ENCODE results near the gene CSRP3.

CSRP3 gene

DNA sequence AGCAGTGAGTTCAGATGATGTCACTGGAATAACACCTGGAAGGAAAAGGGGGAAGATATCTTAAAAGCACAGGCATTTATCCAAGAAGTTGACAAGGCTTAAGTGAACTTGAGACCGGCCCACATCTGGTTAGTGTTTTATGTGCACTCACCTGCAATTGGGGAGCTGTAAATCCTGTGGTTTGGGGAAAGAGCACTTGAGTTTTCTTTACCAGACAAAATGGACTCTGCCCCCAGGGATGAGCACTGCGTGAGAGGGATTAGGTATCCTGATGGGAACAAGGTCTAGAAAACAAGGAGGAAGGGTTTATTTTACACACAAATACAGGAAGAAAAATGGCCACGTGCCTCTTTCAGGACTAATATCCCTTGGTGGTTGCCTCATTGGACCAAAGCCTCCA lies 23.8 kb upstream of the CSRP3 start:
- no peak for DNase-seq (ENCODE audit: low spot score)

GRCh38 chr11:19225123-19225522 lies 23.3 kb upstream of the CSRP3 start:
- DNase-seq (ENCODE audit: low spot score) = no peak

- DNase-seq (ENCODE audit: low spot score) = no peak
These were observed 19.3 kb upstream of the CSRP3 start for GRCh38 chr11:19220903-19221724.

GRCh38 chr11:19218786-19219460 lies 17.1 kb upstream of the CSRP3 start:
- no peak for DNase-seq (ENCODE audit: low spot score)

GRCh38 chr11:19218216-19218615 lies 16.4 kb upstream of the CSRP3 start:
- no peak for DNase-seq (ENCODE audit: low spot score)

DNA sequence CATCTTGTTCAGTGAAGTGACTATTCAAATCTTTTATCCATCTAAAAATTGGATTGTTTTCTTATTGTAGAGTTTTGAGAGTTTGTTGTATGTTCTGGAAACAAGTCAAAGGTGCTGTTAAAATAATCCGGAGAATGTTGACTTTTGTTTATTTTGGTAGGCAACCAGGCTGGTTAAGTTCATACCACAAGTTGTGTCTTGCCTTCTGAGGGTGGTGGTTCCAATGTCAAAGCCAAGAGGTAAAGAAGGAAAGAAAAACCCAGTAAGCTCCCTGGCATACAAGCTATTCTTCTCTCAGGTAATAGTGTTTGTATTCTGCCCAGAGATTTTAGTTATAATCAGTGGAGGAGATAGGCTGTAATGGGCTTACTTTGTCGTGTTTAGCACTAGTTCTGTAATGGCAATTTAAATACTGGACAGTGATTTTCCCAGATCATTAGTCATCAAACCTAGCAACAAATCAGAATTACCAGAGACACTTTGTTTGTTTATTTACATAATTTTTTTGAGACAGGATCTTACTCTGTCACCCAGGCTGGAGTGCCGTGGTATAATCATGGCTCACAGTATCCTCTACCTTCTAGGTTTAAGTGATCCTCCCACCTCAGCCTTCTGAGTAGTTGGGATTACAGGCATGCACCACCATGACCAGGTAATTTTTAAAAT lies 15.1 kb upstream of the CSRP3 start:
- no peak for DNase-seq (ENCODE audit: low spot score)

- DNase-seq (ENCODE audit: low spot score) = no peak
These were observed 14.2 kb upstream of the CSRP3 start for GRCh38 chr11:19216021-19216420.

DNA sequence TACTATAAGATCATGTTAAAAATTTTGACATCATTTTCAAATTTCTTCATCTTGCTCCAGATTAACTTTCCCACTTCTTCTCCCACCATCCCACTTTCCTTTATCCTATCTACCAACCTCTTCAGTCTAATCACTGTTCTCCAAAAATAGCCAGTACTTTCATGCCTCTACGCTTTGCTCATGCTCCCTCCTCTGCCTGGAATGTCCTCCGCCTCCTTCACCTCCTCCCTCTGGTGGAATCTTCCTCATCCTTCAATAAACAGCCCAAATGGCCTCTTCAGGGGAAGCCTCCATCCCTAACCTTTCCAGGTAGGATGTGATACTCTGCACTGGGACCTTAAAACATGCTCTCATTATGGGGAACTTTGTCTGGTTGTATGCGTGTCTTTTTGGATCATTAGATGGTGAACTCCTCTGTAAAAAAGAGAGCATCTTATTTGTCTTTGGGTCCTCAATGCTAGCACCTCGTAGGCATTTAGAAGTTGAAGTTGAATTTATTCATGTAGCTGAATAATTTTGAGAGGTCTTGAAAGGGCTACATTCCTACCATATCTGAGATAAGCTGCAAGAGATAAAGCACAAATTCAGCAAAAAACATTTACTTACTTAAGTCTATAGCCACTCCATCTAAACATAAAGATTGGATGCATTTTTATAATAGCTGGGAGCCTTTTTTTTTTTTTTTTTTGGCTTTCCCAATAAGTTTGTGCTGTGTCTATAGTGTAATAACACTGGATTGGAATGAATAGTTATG lies 8.0 kb upstream of the CSRP3 start:
- DNase-seq (ENCODE audit: low spot score) = no peak

DNA sequence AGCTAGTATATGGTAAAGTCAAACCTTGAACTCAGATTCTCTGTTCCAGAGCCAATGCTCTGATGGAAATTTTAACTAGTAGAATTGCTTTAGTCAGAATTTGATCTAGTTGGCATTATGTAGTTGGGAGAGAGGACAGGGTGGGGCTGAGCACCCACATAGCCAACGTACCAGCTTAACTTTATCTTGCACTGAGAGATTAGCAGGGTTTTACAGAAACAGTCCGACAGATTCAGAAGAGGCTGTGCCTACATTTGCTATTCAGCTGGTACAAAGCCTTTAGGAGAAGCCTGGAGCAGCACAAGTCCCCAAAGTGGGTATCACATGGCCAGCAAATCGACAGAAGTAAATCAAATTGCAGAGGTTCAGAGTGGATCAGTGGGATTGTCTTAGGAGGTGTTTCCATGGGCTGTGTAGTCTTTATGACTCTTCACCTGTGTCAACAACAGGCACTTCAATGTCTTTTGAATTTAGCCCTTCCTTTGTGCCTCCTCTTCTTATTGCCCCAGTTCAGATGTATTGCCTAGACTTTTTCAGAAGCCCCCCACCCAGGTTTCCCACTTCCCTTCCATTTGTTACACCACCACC lies 7.3 kb upstream of the CSRP3 start:
- DNase-seq (ENCODE audit: low spot score) = no peak

DNA sequence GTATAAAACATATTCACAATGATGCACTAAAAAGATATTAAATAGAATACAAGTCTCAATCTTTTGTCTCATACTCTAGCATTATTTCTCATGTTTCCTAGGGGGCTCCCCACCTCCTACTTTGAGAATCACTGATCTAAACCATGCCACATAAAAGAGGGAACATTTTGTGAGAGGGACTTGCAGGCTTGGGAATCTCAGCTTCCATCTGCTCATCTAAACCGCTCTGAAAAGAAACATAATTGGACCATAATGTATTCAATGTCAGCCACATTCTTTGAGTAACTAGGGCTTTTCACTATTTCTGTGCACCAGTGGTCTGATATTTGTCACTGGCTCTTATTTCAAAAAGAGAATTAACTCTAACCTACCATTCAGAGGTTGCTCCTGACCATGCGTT lies 6.4 kb upstream of the CSRP3 start:
- DNase-seq (ENCODE audit: low spot score) = no peak

DNA sequence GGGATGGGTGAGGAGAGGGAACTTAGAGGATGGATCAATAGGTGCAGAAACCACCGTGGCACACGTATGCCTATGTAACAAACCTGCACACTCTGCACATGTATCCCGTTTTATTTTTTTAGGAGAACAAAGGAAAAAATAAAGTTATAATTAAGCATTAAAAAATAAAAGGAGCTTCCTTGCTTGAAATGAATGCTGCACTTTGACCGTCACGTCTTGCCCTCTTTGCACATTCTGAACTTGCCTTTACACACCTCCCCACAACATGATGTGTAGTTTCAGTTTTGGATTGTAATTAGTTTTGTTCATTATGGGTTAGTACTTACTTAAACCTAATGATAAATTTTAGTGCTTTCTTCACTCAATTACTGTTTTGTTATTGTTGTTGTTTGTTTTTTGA lies 3.1 kb upstream of the CSRP3 start:
- no peak for DNase-seq (ENCODE audit: low spot score)

DNA sequence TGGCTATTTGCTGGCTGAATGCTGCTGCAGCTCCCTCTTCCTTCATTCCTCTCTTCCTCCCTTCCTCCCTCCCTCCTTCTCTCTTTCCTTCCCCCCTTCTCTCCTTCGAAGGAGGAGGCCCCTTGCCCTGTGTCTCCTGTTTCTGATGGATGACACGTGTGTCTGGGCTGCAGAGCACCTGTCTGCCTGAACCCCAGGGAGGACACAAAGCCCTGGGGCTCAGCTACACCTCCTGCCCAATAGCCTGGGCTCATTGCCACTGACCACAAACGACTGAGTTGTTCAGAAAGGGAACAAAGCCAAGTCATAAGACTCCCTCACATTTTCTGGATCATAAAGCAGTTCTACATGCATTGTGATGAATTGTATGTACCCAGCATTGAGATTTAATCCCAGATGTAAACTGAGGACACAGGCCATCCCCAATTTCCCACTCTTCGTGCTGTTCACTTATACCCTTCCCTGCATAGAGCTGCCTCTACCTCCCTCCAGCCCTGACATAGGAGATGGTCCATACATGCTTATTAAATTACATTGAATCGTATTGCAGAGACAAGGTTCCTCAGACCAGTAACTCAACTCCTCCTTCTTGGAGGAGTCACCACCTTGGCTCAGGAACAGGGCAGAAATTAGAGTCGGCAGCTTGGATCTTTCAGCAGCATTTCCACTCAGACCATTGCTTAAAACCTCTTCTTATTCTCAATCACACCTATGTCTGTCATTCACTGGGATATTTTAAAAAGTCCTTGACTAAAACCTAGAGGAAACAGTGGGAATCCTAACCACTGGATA lies 1.2 kb downstream of the CSRP3 start:
- DNase-seq (ENCODE audit: low spot score) = peak; percentile 58

DNA sequence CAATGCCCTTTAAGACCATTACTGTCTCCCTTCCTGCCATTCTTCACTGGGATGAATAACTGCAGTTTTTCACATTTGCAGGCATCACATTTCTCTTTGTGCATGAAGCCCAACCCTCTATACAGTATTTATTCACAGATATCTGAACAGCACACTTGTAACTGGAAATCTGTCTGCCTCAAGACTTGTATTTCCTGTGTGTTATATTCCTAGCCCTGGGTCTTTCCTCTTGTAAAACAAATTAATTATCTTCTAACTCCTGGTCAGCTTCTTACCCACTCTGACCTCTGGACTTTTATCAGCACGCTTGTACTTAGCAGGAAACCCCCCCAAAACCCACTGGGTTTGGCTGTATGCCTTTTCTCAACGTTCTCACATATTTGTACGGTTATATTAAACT lies 2.0 kb downstream of the CSRP3 start:
- DNase-seq (ENCODE audit: low spot score) = no peak

DNA sequence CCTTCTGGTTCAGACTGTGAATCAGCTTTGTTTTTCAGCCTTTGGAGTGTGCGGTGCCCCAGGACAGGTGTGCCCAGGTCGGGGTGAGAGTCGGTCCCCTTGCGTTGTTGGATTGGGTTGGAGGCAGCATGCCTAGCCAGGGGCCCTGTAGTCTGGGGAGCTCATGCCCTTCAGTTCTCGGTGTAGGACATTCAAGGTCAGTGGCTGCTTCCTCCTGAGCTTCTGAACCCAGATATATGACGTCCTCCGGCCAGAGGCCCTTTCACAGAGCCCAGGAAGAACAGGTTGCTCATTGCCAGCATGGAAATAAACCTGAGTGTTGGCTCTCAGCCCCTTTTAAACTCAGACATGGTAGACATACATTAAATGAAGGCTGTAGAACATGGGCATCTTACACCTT lies 2.7 kb downstream of the CSRP3 start:
- no peak for DNase-seq (ENCODE audit: low spot score)

DNA sequence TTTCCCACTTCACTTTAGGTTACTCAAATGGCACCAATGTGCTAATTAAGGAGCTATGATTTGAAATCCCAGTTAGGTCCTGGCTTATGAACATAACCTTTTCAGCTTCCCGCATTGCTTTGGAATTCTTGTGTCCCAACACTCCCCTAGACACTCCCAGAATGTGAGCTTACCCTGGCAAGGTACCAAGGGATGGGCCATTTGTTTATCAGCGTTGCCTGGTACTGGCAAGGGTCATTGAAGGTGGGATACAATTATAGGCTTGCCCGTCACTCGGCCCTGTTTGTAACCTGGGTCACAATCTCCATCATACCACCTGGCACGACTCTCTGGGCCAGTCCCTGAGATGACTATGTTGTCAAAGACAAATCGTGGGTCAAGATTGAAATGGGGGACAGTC lies 5.4 kb downstream of the CSRP3 start:
- peak; percentile 78 for DNase-seq (ENCODE audit: low spot score)

DNA sequence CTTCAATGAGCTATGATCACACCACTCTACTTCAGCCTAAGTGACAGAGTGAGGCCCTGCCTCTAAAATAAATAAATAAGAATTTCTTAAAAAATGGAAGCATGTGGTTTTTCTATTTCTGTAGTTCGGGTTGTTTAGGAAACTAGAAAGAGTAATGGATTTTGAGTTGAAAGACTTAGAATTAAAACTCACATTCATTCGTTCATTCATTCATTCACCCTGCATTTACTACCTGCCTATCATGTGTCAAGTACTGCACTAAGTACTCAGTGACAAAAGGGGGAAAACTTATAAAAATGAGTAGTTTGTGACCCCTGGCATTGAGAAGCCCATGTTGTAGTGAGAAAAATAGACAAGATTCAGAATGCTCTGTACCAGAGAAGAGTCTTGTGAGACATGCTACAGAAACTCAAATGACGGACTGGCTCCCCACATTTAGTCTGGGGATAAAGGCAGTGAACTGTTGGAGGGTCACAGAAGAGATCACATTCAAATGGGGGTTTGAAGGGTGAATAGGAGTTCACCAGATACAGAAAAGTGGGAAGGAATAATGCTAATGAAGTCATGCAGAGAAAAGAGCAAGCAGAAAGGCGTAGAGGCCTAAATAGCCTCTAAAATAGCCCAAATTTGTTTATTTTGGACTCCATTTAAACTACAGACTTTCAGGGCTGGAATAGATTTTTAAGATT lies 7.0 kb downstream of the CSRP3 start:
- no peak for DNase-seq (ENCODE audit: low spot score)

DNA sequence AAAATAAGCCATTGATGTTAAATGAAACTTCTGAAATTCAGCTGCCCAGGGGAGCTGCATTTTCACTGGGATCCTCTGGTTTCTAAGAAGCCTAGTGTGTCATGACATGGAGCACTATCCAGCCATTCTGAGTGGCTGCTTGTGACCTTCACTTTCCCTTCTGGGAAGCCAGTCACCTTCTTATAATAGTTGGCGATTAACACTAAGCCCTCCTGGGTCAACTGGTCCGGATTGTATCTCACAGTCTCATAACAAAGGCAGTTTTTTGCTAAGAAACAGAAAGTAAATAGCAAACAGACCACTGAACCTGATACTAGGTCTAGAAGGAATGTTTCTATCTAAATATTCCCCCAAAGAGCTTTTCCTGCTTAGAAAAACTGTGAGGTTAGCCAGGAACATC lies 7.9 kb downstream of the CSRP3 start:
- DNase-seq (ENCODE audit: low spot score) = no peak

- DNase-seq (ENCODE audit: low spot score) = no peak
These were observed 10.1 kb downstream of the CSRP3 start for GRCh38 chr11:19191530-19192169.

DNA sequence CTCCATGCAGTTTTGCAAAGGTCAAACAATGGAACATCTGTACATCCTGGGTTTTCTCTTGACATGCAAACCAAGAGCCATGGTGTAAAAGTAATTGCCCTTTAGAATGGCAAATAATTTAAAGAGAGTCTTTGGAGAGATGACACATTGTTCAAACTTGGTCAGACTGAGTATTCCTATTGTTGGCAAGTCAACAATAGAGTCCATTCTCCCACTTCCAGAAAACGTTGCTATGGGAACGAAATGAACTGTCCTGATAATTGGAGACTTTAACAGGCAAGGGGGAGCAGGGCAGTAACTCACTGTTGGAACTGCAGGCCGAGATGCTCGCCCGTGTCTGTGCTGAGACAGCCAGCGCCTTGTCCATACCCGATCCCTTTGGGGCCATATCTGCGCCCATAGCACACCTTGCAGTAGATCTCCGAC lies 13.9 kb downstream of the CSRP3 start:
- no peak for DNase-seq (ENCODE audit: low spot score)

Data from LoVo (cell line).